ENCODE measurements around the gene PBLD. TPM values are rescaled to one million over a fixed set of nuclear protein-coding genes. Genes with fewer than 3 reads are reported as not detected.
"Not testable (repeated sequence)": the region's sequence is repeated elsewhere in the genome, so short reads cannot be mapped to it uniquely, and the experiment has no call there.

PBLD gene
- polyA plus RNA-seq, 3 donors: 4.5 to 23.3 (median 8.3) TPM

DNA sequence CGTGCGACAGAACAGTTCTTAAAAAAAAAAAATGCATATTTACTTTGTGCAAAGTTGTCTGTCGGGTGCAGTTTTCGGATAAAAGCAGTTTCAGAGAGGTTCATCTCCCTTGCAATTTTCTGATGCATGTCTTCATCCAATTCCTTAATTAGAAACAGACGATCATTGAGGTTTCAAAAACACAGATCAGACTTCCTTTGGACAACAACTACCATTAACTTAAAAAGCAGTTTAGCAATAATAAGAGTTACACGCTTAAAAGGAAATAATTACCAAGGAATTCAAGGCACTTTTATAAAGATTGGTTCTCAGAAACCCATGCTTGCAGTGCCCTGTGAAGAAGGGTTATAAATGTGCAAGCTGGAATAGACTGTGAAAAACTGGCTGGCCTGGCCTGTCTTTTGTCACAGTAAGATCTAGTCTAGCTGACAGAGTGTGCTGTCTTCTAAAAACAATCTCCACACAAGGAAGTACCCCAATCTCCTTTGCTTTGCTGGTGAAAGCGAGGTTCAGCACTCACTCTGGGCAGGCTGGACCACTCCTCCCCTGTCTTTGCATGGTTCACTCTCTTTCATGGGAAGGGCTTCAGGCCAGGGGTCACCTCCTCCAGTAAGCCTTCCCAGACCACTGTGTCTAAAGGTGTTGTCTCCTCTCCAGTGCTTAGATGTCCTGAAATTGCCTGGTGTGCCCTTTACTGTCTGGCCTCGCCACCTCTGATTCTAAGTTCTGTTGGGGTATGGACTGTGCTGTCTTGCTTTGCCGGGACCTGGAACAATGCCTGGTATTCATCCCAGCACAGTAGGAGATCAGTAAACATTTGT lies 35.7 kb downstream of the PBLD start:
- 58 to 68% (median 63%) methylated on average over 9 of the region's 9 CpGs for WGBS, 3 donors
- no peak overlapping the region for H3K27ac ChIP-seq (ENCODE audit: low read depth, low read length)

- no peak overlapping the region for H3K27ac ChIP-seq (ENCODE audit: low read depth, low read length)
These were observed 42.0 kb downstream of the PBLD start for GRCh38 chr10:68290736-68291135.

GRCh38 chr10:68288717-68289116 lies 44.0 kb downstream of the PBLD start:
- WGBS, 3 donors: 91 to 96% (median 94%) methylated on average over 4 of the region's 4 CpGs

GRCh38 chr10:68284062-68285001 lies 48.4 kb downstream of the PBLD start:
- WGBS, 3 donors: 78 to 81% (median 80%) methylated on average over 9 of the region's 9 CpGs

More at GRCh38 chr10:68288717-68289116, 44.0 kb downstream of the PBLD start:
- no peak overlapping the region for H3K27ac ChIP-seq (ENCODE audit: low read depth, low read length)

GRCh38 chr10:68280758-68281157 lies 52.0 kb downstream of the PBLD start:
- 97 to 99% (median 98%) methylated on average over 4 of the region's 4 CpGs for WGBS, 3 donors

More at GRCh38 chr10:68284062-68285001, 48.4 kb downstream of the PBLD start:
- H3K27ac ChIP-seq (ENCODE audit: low read depth, low read length): no peak overlapping the region

GRCh38 chr10:68278906-68279753 lies 53.6 kb downstream of the PBLD start:
- H3K27ac ChIP-seq (ENCODE audit: low read depth, low read length): not testable (repeated sequence)
- 96 to 98% (median 97%) methylated on average over 42 to 70 of the region's 70 CpGs for WGBS, 3 donors

More at GRCh38 chr10:68280758-68281157, 52.0 kb downstream of the PBLD start:
- no peak overlapping the region for H3K27ac ChIP-seq (ENCODE audit: low read depth, low read length)

GRCh38 chr10:68277814-68278213 lies 54.9 kb downstream of the PBLD start:
- 95 to 98% (median 97%) methylated on average over 2 of the region's 2 CpGs for WGBS, 3 donors
- not testable (repeated sequence) for H3K27ac ChIP-seq (ENCODE audit: low read depth, low read length)

GRCh38 chr10:68276224-68276623 lies 56.5 kb downstream of the PBLD start:
- no peak overlapping the region for H3K27ac ChIP-seq (ENCODE audit: low read depth, low read length)

- WGBS, 3 donors: 87 to 97% (median 93%) methylated on average over 2 of the region's 2 CpGs
These were observed 57.1 kb downstream of the PBLD start for GRCh38 chr10:68275600-68276126.

DNA sequence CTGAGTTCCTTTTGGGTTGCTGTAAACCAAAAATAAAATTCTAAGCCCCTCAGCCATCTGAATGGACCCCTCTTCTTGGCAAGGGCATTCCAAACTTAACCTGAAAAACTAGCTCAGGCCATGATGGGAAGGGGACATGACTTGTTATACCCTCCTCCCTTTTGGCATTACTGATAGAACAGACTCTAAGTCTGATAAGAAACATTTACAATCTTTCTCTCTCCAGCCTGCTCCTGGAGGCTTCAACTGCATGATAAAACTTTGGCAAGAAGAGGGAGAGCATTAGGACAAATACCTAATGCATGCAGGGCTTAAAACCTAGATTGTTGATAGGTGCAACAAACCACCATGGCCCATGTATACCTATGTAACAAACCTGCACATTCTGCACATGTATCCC lies 59.9 kb downstream of the PBLD start:
- H3K27ac ChIP-seq (ENCODE audit: low read depth, low read length): no peak overlapping the region

More at GRCh38 chr10:68275600-68276126, 57.1 kb downstream of the PBLD start:
- no peak overlapping the region for H3K27ac ChIP-seq (ENCODE audit: low read depth, low read length)

GRCh38 chr10:68271196-68271882 lies 61.4 kb downstream of the PBLD start:
- H3K27ac ChIP-seq (ENCODE audit: low read depth, low read length): no peak overlapping the region
- 77 to 79% (median 77%) methylated on average over 7 of the region's 7 CpGs for WGBS, 3 donors

DNA sequence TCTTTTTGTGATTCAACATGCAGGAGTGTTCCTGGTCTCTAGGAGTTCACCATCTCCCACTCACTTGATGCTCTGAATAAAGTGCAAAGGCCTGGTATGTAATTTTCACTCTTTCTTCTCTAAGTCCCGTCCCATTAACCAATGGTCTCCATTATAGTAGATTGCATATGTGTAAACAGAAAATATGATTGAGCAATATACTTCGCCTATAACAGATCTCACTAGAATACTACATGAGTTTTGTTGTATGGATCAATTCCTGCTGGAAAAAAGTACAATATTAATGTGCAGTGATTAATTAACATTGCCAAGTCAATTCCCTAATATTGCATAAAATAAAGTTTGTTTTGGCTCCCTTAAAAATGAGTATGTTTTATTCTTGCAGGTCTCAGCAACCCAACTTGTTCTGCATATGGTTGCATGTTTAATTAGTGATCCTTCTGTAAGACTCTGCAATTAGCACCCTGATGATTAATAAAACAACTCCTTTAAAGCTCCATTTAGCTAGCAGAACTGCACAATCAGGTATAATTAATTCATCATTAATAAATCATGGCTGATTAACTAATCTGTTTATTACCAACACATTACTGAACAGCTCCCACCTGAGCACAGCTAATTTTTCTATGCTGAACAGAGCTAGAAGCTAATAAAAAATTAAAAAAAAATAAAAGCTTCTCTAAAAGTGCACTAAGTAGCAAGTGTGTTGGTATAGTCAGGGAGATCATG lies 63.0 kb downstream of the PBLD start:
- H3K27ac ChIP-seq (ENCODE audit: low read depth, low read length): no peak overlapping the region
- WGBS, 3 donors: 85 to 90% (median 86%) methylated on average over 2 of the region's 2 CpGs

GRCh38 chr10:68261132-68261856 lies 71.4 kb downstream of the PBLD start:
- WGBS, 3 donors: 75 to 90% (median 89%) methylated on average over 8 of the region's 8 CpGs

GRCh38 chr10:68253346-68253745 lies 79.4 kb downstream of the PBLD start:
- WGBS, 3 donors: 41 to 52% (median 48%) methylated on average over 1 of the region's 1 CpG
- no peak overlapping the region for H3K27ac ChIP-seq (ENCODE audit: low read depth, low read length)

More at GRCh38 chr10:68261132-68261856, 71.4 kb downstream of the PBLD start:
- no peak overlapping the region for H3K27ac ChIP-seq (ENCODE audit: low read depth, low read length)

DNA sequence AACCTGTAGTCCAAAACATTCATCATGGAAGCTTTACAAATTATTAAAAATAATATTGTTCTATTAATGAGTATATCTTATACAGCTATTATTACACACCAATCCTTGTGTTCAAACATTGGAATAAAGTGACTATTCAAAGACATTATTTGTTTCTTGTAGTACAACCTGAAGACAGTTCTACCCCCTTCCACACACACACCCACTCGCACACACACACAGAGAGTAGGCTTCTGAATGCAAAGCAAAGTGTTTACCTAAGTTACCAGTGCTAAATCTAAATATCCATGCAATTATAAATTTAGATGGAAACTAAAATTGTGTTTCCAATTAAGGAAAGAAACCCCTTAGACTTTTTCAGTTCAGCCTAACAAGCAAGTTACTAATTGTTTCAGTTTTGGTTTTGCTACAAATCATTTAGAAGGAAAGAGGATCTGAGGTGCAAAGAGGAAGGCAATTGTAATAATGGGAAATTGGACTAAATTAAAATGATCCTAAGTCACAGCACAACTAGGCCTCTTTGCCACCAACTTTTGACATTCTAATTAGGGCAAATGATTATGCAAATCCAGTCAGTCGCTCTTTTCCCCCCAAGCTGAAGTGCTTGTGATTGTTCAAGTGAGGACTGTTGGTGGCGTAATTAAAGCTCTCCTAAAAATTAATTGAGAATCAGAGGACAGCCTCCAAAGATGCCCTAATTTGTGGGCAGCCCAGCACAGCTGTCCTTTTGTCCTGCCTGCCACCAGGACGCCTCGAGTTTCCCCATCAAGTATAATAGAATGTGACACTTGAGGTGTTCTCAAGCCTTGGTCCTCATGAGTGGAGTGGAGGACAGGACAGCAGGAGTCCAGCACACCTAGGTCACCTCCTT lies 80.9 kb downstream of the PBLD start:
- WGBS, 3 donors: 81 to 91% (median 88%) methylated on average over 5 of the region's 5 CpGs
- no peak overlapping the region for H3K27ac ChIP-seq (ENCODE audit: low read depth, low read length)
